HCT116 (cell line): ENCODE measurements around the gene RAD23A. TPM values are rescaled to one million over a fixed set of nuclear protein-coding genes. Genes with fewer than 3 reads are reported as not detected.
"Not testable (repeated sequence)": the region's sequence is repeated elsewhere in the genome, so short reads cannot be mapped to it uniquely, and the experiment has no call there.

Source experiments
- ATAC-seq: fragments of 200-7000 bp; cut with Tn5 transposase; 2 replicates; pipeline ENCODE4 v1.9.1; 2020; ENCODE audit warnings: mild to moderate bottlenecking, moderate library complexity
- BruUV-seq: library from RNA; stranded (reverse); fragments of 400-500 nt; replicated peaks from 2 replicates; lab custom pipeline; 2021; lab: Mats Ljungman, UMichigan
- CTCF ChIA-PET: fragments of 300-600 bp; sonication (Branson Sonifier 250); formaldehyde crosslinking; loops from one replicate; lab custom pipeline; 2021; ENCODE audit warnings: antibody characterized with exemption; lab: Charles Lee
- POLR2A ChIA-PET: fragments of 300-600, 350-600 bp; sonication (Branson Sonifier 250); formaldehyde crosslinking; loops from one replicate; lab custom pipeline; 2021; ENCODE audit warnings: antibody characterized with exemption; lab: Charles Lee
- RAD21 ChIA-PET, 2 experiments: fragments of 300-600 bp; sonication (Branson Sonifier 250); formaldehyde crosslinking; loops; one replicate each; lab custom pipeline; 2023; ENCODE audit warnings: low total read pairs in 2 of 2; ENCODE audit not compliant: uncharacterized antibody in 2 of 2, unreplicated experiment in 2 of 2, low non-redundant PET in 1 of 2; lab: Charles Lee
- DNase-seq: peaks from one replicate; pipeline ENCODE4 v3.0.0-alpha.2; 2010; ENCODE audit warnings: low read depth, low spot score
- H2AFZ ChIP-seq: fragments of 200-600 bp; shearing (Covaris generic), sonication (generic); 2 replicates; pipeline ENCODE4 v1.6.1; 2017; ENCODE audit warnings: low read depth, mixed run types, mixed read lengths, antibody characterized with exemption, low read length; ENCODE audit not compliant: poor library complexity, severe bottlenecking
- H3K27ac ChIP-seq: 2 replicates; pipeline ENCODE4 v1.5.1; 2012; ENCODE audit warnings: low read depth, low read length
- H3K27me3 ChIP-seq: fragments of 200-600 bp; sonication (generic); 2 replicates; pipeline ENCODE4 v1.6.1; 2016; ENCODE audit warnings: mixed run types, low read length, mixed read lengths; ENCODE audit not compliant: insufficient read depth
- H3K36me3 ChIP-seq, 2 experiments: fragments of 200-500 bp in 1 of 2; fragments of 200-600 bp in 1 of 2; sonication (Bioruptor generic) in 1 of 2; sonication (generic) in 1 of 2; 2 replicates each; pipeline versions ENCODE4 v1.5.1 to v1.6.1; 2014 to 2016; ENCODE audit warnings: low read length in 2 of 2, inconsistent platforms in 1 of 2, mixed read lengths in 1 of 2, mixed run types in 1 of 2; ENCODE audit not compliant: insufficient read depth in 2 of 2, control insufficient read depth in 1 of 2
- H3K4me1 ChIP-seq, 2 experiments: fragments of 200-600 bp in 1 of 2; sonication (generic) in 1 of 2; 2 replicates each; pipeline versions ENCODE4 v1.5.1 to v1.6.1; 2012 to 2017; ENCODE audit warnings: low read length in 2 of 2, inconsistent platforms in 1 of 2, mild to moderate bottlenecking in 1 of 2, mixed read lengths in 1 of 2, mixed run types in 1 of 2, moderate library complexity in 1 of 2; ENCODE audit not compliant: insufficient read depth in 2 of 2, control insufficient read depth in 1 of 2
- H3K4me2 ChIP-seq: fragments of 200-600 bp; sonication (generic); 2 replicates; pipeline ENCODE4 v1.6.1; 2017; ENCODE audit warnings: mixed run types, low read length, mixed read lengths
- H3K4me3 ChIP-seq, 2 experiments: fragments of 200-600 bp in 1 of 2; sonication (generic) in 1 of 2; replicated peaks in 1 of 2; 2 replicates each; pipeline ENCODE4 v1.5.1; 2011 to 2016; ENCODE audit warnings: low read length in 2 of 2, control low read depth in 1 of 2, low read depth in 1 of 2, mild to moderate bottlenecking in 1 of 2, mixed read lengths in 1 of 2, mixed run types in 1 of 2
- H3K79me2 ChIP-seq: fragments of 200-600 bp; sonication (generic); 2 replicates; pipeline ENCODE4 v1.6.1; 2017; ENCODE audit warnings: mild to moderate bottlenecking, mixed run types, low read length, moderate library complexity, mixed read lengths; ENCODE audit not compliant: insufficient read depth
- H3K9ac ChIP-seq: fragments of 200-600 bp; sonication (generic); 2 replicates; pipeline ENCODE4 v1.6.1; 2016; ENCODE audit warnings: low read length, mixed read lengths
- H3K9me2 ChIP-seq: fragments of 200-600 bp; sonication (generic), shearing (Covaris generic); 2 replicates; pipeline ENCODE4 v1.6.1; 2017; ENCODE audit warnings: mixed run types, mild to moderate bottlenecking, moderate library complexity; ENCODE audit not compliant: insufficient read depth
- H3K9me3 ChIP-seq, 2 experiments: fragments of 200-500 bp in 1 of 2; fragments of 200-600 bp in 1 of 2; sonication (Bioruptor generic) in 1 of 2; sonication (generic) in 1 of 2; 2 replicates each; pipeline ENCODE4 v1.6.1; 2014 to 2017; ENCODE audit warnings: low read length in 2 of 2, mixed read lengths in 2 of 2, inconsistent platforms in 1 of 2, low read depth in 1 of 2, mild to moderate bottlenecking in 1 of 2, mixed run types in 1 of 2, moderate library complexity in 1 of 2; ENCODE audit not compliant: control insufficient read depth in 1 of 2, insufficient read depth in 1 of 2
- H4K20me1 ChIP-seq: fragments of 200-600 bp; sonication (generic), shearing (Covaris generic); 2 replicates; pipeline ENCODE4 v1.6.1; 2017; ENCODE audit warnings: mixed run types, mild to moderate bottlenecking, moderate library complexity; ENCODE audit not compliant: insufficient read depth
- CBX3 ChIP-seq: IDR thresholded peaks from 2 replicates; pipeline ENCODE4 v1.6.1; 2012; ENCODE audit warnings: low read depth
- intact Hi-C: fragments of 100-400 bp; cut with micrococcal nuclease; formaldehyde crosslinking; loops from 2 replicates; pipeline ENCODE4 v1.10.0; 2022
- total RNA-seq: library from RNA; stranded (reverse); gene quantifications from one replicate; pipeline ENCODE4 v1.2.1, GENCODE V29; 2021; ENCODE audit not compliant: unreplicated experiment
- TF ChIP-seq, protein P1 (sequence below): IDR thresholded peaks from 2 replicates; pipeline ENCODE4 v1.6.1; 2012; ENCODE audit warnings: low read depth
- TF ChIP-seq, protein P2 (sequence below), 3 experiments: fragments of 200-600 bp in 1 of 3; sonication (generic) in 1 of 3; IDR thresholded peaks in 2 of 3; conservative IDR thresholded peaks in 1 of 3; 2 replicates each; pipeline ENCODE4 v1.5.1; 2012 to 2017; ENCODE audit warnings: low read depth in 2 of 3, low read length in 2 of 3, antibody characterized with exemption in 1 of 3, borderline replicate concordance in 1 of 3, control low read depth in 1 of 3, mild to moderate bottlenecking in 1 of 3, mixed read lengths in 1 of 3, mixed run types in 1 of 3, moderate library complexity in 1 of 3; ENCODE audit not compliant: insufficient read depth in 1 of 3

The RAD23A gene
- total RNA-seq, 1 experiment from 2014 or later = 163 TPM

DNA sequence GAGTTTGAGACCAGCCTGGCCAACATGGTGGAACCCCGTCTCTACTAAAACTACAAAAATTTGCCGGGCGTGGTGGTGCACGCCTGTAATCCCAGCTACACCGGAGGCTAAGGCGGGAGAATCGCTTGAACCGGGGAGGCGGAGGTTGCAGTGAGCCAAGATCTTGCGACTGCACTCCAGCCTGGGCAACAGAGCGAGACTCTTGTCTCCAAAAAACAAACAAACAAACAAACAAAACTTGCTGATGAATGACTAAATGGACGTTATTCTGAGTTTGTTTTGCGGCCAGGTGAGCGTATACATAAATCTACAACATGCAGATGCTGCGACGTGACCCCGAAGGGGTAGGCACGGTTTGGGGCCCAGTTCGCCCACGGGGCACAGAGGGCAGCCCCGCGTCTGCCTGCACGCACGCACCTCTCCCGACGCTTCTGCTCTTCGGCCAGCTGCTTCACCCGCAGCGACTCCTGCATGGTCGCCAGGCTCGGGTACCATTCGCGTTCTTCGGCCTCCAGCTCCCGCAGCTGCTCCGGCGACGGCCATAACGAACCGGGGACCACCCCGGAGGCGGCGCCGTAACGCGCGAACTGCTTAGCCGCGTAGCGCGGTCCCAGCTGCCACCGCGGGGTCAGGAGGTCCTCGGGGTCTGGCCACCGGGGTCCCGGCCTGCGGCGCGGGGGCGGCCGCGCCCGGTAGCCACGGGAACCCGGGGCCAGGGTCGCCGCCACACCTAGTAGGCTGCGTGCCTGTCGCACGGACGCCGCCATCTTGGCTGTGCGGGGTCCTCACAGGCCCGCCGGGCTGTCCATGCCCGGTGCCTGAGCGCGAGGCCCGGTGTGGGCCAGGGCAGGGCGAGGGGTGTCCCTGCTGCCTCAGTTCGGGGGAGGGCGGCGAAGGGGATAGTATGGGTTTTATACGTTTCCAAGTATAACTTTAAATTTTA is 11.1 kb downstream of the RAD23A start, which contains the start of gene GADD45GIP1 (continued):
- TF ChIP-seq, protein P1, sequence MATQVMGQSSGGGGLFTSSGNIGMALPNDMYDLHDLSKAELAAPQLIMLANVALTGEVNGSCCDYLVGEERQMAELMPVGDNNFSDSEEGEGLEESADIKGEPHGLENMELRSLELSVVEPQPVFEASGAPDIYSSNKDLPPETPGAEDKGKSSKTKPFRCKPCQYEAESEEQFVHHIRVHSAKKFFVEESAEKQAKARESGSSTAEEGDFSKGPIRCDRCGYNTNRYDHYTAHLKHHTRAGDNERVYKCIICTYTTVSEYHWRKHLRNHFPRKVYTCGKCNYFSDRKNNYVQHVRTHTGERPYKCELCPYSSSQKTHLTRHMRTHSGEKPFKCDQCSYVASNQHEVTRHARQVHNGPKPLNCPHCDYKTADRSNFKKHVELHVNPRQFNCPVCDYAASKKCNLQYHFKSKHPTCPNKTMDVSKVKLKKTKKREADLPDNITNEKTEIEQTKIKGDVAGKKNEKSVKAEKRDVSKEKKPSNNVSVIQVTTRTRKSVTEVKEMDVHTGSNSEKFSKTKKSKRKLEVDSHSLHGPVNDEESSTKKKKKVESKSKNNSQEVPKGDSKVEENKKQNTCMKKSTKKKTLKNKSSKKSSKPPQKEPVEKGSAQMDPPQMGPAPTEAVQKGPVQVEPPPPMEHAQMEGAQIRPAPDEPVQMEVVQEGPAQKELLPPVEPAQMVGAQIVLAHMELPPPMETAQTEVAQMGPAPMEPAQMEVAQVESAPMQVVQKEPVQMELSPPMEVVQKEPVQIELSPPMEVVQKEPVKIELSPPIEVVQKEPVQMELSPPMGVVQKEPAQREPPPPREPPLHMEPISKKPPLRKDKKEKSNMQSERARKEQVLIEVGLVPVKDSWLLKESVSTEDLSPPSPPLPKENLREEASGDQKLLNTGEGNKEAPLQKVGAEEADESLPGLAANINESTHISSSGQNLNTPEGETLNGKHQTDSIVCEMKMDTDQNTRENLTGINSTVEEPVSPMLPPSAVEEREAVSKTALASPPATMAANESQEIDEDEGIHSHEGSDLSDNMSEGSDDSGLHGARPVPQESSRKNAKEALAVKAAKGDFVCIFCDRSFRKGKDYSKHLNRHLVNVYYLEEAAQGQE = no peak
- TF ChIP-seq, protein P2, sequence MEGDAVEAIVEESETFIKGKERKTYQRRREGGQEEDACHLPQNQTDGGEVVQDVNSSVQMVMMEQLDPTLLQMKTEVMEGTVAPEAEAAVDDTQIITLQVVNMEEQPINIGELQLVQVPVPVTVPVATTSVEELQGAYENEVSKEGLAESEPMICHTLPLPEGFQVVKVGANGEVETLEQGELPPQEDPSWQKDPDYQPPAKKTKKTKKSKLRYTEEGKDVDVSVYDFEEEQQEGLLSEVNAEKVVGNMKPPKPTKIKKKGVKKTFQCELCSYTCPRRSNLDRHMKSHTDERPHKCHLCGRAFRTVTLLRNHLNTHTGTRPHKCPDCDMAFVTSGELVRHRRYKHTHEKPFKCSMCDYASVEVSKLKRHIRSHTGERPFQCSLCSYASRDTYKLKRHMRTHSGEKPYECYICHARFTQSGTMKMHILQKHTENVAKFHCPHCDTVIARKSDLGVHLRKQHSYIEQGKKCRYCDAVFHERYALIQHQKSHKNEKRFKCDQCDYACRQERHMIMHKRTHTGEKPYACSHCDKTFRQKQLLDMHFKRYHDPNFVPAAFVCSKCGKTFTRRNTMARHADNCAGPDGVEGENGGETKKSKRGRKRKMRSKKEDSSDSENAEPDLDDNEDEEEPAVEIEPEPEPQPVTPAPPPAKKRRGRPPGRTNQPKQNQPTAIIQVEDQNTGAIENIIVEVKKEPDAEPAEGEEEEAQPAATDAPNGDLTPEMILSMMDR (IDR thresholded peaks at IDR 0.05 in 2 of 3, conservative IDR thresholded peaks at IDR 0.05 in 1 of 3; ENCODE audit: borderline replicate concordance in 1 of 3, insufficient read depth in 1 of 3, low read depth in 2 of 3, low read length in 2 of 3) = no peak
- TF ChIP-seq, all 23 proteins: peak for 10

DNA sequence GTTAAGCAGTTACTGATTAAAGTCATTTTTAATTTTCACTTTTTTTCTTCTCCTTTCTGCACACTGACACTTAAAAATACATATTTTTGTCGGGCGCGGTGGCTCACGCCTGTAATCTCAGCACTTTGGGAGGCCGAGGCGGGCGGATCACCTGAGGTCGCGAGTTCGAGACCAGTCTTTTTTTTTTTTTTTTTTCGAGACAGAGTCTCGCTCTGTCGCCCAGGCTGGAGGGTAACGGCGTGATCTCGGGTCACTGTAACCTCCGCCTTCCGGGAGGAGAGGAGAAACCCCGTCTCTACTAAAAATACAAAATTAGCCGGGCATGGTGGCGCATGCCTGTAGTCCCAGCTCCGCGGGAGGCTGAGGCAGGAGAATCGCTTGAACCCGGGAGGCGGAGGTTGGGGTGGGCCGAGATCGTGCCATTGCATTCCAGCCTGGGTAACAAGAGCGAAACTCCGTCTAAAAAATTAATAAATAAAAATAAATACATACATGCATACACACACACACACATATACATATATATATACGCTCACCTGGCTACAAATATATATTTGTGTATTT is 11.8 kb downstream of the RAD23A start:
- peak; percentile 44 for ATAC-seq
- H3K27me3 ChIP-seq, DNase-seq, H3K9me3 ChIP-seq: not testable (repeated sequence)
- peak overlapping the region; percentile 75 to 92 for H3K4me3 ChIP-seq
- H2AFZ ChIP-seq = peak overlapping the region; percentile 68
- H3K4me1 ChIP-seq = peaks cover 9 to 29% of the 10 kb centered on the region in 2 experiments
- peak overlapping the region; percentile 98 for H3K27ac ChIP-seq
- CTCF ChIA-PET = interaction anchor here (3.6 kb wide), 1 partner anchor 8 kb away, joined by 15 read pairs; no protein-coding TSS in a partner anchor
- H3K4me2 ChIP-seq = peak overlapping the region; percentile 86
- peak; percentile 25 for TF ChIP-seq CBX3
- TF ChIP-seq, all 23 proteins: peak for 1; not testable (repeated sequence) for 22
- BruUV-seq, H4K20me1 ChIP-seq, H3K9me2 ChIP-seq, RAD21 ChIA-PET, POLR2A ChIA-PET, intact Hi-C loops: not testable (repeated sequence)
- Histone ChIP-seq H3K36me3 (peaks cover 6 to 23% of the 10 kb centered on the region in 2 experiments; a peak in 2 of 4 replicates), H3K9ac (peak overlapping the region; percentile 97), H3K79me2 (peaks cover 44% of the 10 kb centered on the region)
